ENCODE results near the gene PKMYT1.

DNA sequence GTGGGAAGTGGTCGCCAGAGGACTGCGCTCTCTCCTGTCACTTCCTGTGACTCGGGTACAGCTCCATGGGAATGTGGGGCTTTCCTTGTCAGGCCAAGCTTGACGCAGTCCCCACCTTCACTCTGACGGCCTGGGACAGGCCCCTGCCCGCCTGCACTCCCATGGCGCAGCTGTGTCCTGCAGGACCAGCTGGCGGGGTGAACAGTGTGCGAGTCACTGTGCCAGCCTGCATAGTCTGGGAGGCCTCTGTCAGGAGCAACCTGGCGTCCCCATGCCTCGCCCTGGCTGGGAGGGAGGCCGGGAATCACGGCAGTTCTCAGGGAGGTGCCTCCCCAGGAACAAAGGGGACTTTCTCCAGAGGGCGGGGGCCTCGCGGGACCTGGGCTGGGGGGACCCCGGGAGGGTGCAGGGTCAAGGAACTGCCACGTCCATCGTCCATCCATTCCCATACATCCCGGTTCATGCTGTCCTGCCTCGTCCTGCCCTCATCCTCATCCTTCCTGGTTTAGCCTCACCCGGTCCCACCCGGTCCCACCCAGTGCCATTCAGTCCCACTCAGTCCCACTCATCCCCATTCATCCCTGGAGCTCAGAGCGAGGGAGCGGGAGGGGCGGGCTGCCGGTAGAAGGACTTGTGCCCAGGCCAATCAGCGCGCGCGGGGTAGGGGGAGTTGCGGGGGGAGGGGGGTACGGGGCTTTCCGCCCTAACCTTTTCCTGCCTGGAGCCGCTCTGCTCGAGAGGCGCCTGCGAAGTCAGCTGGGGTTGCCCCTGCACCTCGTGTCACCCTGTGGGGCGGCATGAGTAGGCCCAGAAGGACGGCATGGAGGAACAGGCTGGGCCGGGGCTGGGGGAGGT is 55.1 kb downstream of the PKMYT1 start:
- TF ChIP-seq, protein P1, sequence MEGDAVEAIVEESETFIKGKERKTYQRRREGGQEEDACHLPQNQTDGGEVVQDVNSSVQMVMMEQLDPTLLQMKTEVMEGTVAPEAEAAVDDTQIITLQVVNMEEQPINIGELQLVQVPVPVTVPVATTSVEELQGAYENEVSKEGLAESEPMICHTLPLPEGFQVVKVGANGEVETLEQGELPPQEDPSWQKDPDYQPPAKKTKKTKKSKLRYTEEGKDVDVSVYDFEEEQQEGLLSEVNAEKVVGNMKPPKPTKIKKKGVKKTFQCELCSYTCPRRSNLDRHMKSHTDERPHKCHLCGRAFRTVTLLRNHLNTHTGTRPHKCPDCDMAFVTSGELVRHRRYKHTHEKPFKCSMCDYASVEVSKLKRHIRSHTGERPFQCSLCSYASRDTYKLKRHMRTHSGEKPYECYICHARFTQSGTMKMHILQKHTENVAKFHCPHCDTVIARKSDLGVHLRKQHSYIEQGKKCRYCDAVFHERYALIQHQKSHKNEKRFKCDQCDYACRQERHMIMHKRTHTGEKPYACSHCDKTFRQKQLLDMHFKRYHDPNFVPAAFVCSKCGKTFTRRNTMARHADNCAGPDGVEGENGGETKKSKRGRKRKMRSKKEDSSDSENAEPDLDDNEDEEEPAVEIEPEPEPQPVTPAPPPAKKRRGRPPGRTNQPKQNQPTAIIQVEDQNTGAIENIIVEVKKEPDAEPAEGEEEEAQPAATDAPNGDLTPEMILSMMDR (IDR thresholded peaks at IDR 0.05; ENCODE audit: low read depth, low read length, poor library complexity, severe bottlenecking), result no peak
- TF ChIP-seq EZH2phosphoT487 (IDR thresholded peaks at IDR 0.05; ENCODE audit: borderline replicate concordance, low read length), result no peak

Measured in DOHH2 (cell line).